SU-DHL-6 (cell line): ENCODE measurements around the gene AGPAT2.

Experiments
- EZH2phosphoT487 ChIP-seq: fragments of 200-600 bp; sonication (generic), shearing (Covaris generic); conservative IDR thresholded peaks from 2 replicates; pipeline ENCODE4 v1.6.1; 2018; ENCODE audit warnings: mild to moderate bottlenecking, antibody characterized with exemption, low read length, moderate library complexity, mixed read lengths
- TF ChIP-seq, protein P1 (sequence below): fragments of 200-600 bp; sonication (generic); IDR thresholded peaks from one replicate; pipeline ENCODE4 v1.5.1; 2017; ENCODE audit warnings: antibody characterized with exemption, mild to moderate bottlenecking, low read length, moderate library complexity; ENCODE audit not compliant: insufficient read depth, poor library complexity, severe bottlenecking

DNA sequence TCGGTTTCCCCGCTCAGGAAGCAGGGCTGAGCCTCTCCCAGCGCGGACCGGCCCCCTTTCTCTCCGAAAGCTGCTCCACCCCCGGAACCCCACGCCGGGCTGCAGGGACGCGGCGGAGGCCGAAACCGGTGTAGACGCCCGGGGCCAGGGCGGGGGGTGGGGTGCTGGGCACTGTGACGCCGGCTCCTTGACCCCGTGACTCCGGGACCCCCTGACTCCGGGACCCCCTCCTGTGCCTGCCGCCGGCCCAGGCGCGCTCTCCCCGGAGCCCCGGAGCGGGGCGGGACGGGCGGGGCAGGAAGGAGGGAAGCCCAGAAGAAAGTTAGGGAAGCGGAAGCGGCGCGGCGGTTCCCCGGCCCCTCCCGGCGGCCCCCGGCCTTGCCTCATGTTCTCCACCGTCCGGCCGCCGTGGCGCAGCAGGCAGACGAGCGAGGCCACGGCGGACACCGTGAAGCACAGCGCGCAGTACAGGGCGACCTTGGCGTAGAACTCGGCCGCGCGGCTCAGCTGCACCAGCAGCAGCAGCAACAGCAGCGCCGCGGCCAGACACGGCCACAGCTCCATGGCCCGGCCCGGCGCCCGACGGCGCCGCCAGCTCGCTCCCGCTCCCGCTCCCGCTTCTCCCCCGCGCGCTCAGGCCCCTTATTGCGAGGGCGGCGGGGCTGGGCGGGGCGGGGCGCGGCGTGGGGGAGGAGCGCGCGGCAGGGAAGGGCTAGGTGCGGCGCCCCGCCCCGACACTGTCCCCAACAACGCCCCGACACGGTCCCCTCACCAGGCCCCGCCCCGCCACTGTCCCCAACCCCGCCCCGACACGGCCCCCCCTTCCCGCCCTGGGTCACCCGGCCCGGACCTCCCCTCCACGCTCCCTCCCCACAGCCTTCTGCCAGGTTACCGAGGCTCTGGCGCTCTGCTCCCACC lies at the start of gene AGPAT2:
- TF ChIP-seq, protein P1, sequence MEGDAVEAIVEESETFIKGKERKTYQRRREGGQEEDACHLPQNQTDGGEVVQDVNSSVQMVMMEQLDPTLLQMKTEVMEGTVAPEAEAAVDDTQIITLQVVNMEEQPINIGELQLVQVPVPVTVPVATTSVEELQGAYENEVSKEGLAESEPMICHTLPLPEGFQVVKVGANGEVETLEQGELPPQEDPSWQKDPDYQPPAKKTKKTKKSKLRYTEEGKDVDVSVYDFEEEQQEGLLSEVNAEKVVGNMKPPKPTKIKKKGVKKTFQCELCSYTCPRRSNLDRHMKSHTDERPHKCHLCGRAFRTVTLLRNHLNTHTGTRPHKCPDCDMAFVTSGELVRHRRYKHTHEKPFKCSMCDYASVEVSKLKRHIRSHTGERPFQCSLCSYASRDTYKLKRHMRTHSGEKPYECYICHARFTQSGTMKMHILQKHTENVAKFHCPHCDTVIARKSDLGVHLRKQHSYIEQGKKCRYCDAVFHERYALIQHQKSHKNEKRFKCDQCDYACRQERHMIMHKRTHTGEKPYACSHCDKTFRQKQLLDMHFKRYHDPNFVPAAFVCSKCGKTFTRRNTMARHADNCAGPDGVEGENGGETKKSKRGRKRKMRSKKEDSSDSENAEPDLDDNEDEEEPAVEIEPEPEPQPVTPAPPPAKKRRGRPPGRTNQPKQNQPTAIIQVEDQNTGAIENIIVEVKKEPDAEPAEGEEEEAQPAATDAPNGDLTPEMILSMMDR = no peak
- TF ChIP-seq EZH2phosphoT487 = no peak
